ACC112 (cell line): ENCODE results near the gene NRG3.

Experiments used
- H2AFZ ChIP-seq: fragments of 200-600 bp; sonication (generic); one replicate; pipeline ENCODE4 v1.6.0; 2017; ENCODE audit warnings: antibody characterized with exemption, low read length; ENCODE audit not compliant: unreplicated experiment
- H3K27ac ChIP-seq: fragments of 200-600 bp; sonication (generic); 2 replicates; pipeline ENCODE4 v1.5.1; 2014; ENCODE audit warnings: low read depth, mild to moderate bottlenecking, antibody characterized with exemption, low read length, moderate library complexity
- H3K27me3 ChIP-seq: fragments of 200-600 bp; sonication (generic); 2 replicates; pipeline ENCODE4 v1.6.1; 2014; ENCODE audit warnings: mild to moderate bottlenecking, antibody characterized with exemption, low read length, moderate library complexity, mixed read lengths; ENCODE audit not compliant: insufficient read depth
- H3K36me3 ChIP-seq: fragments of 200-600 bp; sonication (generic); 2 replicates; pipeline ENCODE4 v1.6.1; 2016; ENCODE audit warnings: mild to moderate bottlenecking, antibody characterized with exemption, low read length, moderate library complexity, mixed read lengths; ENCODE audit not compliant: insufficient read depth
- H3K4me1 ChIP-seq: fragments of 200-600 bp; sonication (generic); one replicate; pipeline ENCODE4 v1.6.1; 2016; ENCODE audit warnings: low read length, mixed read lengths; ENCODE audit not compliant: insufficient read depth, unreplicated experiment, control insufficient read depth
- H3K4me3 ChIP-seq: fragments of 200-600 bp; sonication (generic); 2 replicates; pipeline ENCODE4 v1.5.1; 2014; ENCODE audit warnings: mild to moderate bottlenecking, low read depth, low read length
- H3K79me2 ChIP-seq: fragments of 200-600 bp; sonication (generic); one replicate; pipeline ENCODE4 v1.6.0; 2016; ENCODE audit warnings: low read length; ENCODE audit not compliant: control insufficient read depth, unreplicated experiment, insufficient read depth

The NRG3 gene

DNA sequence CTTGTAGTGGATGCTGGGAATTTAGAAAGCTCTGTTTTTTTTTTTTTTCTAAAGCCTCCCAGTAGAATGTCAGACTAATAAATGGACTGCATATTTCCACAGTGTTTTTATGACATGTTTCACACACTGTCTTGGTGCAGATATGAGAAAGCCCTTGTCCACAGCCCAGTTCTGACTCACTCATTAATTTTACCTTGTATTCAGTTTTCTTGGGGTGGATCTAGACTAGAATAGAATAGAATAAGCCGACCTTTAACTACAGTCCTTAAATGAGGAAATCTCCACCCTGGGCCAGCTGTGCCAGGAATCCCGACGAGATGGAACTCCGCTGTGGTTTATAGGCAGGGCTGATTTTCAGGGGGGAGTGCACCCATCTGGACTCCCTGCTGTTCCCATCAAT lies 274.7 kb downstream of the NRG3 start:
- no peak overlapping the region for H2AFZ ChIP-seq
- no peak overlapping the region for H3K27ac ChIP-seq
- H3K36me3 ChIP-seq, result no peaks in the 10 kb centered on the region
- H3K4me3 ChIP-seq, result no peak overlapping the region
- no peaks in the 10 kb centered on the region for H3K4me1 ChIP-seq
- no peaks in the 10 kb centered on the region for H3K27me3 ChIP-seq
- no peaks in the 10 kb centered on the region for H3K79me2 ChIP-seq

DNA sequence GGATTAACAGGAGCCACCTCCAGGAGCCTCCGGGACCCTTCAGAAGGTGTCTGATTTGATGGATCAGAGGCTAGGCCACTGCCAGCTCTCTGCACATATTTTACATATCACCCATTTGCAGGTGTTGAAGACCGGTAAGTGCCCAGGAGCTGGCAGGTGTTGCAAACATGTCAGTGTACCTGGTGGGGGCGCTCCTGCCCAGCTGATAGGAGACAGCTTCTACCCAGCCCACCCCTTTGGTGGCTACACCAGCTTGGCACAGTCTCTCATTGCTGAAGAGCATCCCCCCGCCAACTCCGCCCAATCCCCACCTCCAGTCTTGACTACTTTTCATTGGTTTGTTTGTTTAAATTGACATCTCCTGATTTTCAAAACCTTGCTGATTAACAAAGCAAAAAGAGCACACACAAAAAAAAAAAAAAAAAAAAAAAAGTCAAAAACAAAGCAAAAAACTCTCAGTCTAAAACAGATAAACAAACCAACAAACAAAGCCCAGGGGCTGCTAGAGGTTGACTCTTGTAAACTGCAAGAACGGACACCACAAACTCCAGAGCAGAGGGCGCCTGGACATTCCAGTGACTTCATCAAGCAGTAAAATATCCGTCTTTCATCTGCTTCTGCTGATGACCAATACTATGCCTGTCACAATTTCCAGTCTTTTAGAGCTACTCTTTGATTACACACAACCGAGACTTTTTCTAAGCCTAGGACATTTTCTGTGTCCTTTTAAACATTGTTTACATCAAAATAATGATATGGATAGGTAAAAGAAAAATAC lies 275.3 kb downstream of the NRG3 start:
- H2AFZ ChIP-seq, result no peak overlapping the region

DNA sequence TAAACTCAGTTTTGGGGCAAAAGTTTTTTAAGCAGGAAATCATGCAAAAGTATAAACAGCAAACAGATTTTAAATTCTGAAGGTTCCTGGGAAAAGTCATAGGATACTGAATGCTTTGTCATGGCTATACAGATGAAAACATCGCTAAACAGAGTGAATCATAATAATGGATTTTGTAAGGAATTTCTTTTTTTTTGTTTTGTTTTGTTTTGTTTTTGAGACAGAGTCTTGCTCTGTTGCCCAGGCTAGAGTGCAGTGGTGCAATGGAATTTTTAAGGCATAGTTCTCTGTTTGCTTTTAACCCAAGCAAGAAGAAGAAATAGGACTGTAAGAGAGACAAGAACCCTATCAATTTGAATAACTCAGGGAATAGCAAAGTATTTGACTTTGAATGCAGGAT lies 285.3 kb downstream of the NRG3 start:
- Histone ChIP-seq H3K79me2 (no peaks in the 10 kb centered on the region), H3K27ac (no peak overlapping the region), H3K36me3 (no peaks in the 10 kb centered on the region), H2AFZ (no peak overlapping the region), H3K4me3 (no peak overlapping the region), H3K27me3 (no peaks in the 10 kb centered on the region), H3K4me1 (no peaks in the 10 kb centered on the region)

More for the DNA sequence above, 275.3 kb downstream of the NRG3 start:
- H3K79me2 ChIP-seq, result no peaks in the 10 kb centered on the region
- H3K4me1 ChIP-seq, result no peaks in the 10 kb centered on the region
- no peak overlapping the region for H3K4me3 ChIP-seq
- no peaks in the 10 kb centered on the region for H3K27me3 ChIP-seq
- H3K36me3 ChIP-seq, result no peaks in the 10 kb centered on the region
- no peak overlapping the region for H3K27ac ChIP-seq

DNA sequence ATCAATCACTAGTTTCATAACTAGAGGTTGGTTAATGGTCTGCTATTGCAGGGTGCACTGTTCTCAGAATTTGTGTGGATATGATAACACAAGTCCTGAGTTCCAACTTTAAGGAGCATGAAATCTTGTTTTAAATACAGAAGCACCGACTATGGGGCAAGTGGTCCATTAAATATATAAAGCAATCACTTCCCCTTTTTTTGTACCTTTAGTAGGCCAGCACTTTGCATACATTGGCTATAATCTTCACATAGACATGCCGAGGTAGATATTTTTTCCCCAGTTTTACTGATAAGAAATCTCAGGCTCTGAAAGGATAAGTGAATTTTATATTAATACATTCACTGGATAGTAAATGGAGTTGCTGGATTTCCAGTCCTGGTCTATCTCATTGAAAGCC lies 286.3 kb downstream of the NRG3 start:
- Histone ChIP-seq H3K4me1 (no peaks in the 10 kb centered on the region), H3K4me3 (no peak overlapping the region), H3K27me3 (no peaks in the 10 kb centered on the region), H3K79me2 (no peaks in the 10 kb centered on the region), H3K36me3 (no peaks in the 10 kb centered on the region), H2AFZ (no peak overlapping the region), H3K27ac (no peak overlapping the region)

DNA sequence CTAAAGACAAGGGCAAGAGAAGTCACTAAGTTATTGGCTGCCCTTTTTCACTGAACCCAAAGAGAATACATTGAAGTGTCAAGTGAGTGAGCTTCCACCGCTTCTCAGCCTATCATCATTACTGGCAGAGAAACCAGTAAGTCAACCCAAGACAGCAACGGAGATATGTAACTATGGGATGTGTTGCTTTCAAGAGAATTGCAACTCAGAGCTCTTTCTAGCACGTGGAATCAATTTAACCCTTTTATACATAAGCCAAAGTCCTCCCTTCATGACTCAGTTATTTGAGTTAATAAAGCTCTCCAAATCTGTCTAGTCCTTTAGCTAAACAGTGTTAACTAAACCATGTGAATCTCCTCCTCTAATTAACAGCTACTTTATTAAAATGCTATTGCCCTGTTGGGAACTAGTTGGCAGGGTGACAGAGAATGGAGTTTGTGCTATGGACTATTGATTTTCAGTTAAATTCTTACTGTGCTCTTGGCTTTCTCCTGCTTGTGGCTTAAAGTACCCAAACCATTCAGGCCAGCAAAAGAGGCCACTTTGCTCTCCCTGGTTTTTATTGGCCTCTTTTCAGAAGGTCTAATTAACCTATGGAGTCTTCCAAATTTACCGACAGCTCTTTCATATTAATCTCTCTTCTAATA lies 287.7 kb downstream of the NRG3 start:
- Histone ChIP-seq H3K79me2 (no peaks in the 10 kb centered on the region), H2AFZ (no peak overlapping the region), H3K4me3 (no peak overlapping the region), H3K4me1 (no peaks in the 10 kb centered on the region), H3K27me3 (no peaks in the 10 kb centered on the region), H3K36me3 (no peaks in the 10 kb centered on the region), H3K27ac (no peak overlapping the region)

DNA sequence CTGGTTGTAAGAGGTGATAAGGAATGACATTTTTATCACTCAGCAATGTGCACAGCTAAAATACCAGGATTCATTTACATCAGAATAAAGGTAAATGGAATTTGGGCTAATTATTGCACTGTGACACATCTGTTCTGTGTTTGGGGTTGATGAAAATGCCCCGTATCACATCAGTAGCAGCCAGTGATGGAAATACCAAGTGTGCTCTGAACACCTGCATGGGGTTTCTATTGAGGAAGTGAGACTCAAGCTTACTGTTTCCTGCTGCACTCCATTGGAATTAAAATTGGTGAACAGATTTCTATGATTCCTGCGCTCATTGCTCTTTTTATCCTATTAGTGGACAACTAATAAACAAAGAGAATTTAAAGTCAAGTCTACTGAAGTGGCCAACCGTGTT lies 296.9 kb downstream of the NRG3 start:
- H3K27ac ChIP-seq, result no peak overlapping the region
- H2AFZ ChIP-seq, result no peak overlapping the region
- H3K4me1 ChIP-seq, result no peaks in the 10 kb centered on the region
- no peaks in the 10 kb centered on the region for H3K27me3 ChIP-seq
- H3K36me3 ChIP-seq, result no peaks in the 10 kb centered on the region
- H3K4me3 ChIP-seq, result no peak overlapping the region
- no peaks in the 10 kb centered on the region for H3K79me2 ChIP-seq

DNA sequence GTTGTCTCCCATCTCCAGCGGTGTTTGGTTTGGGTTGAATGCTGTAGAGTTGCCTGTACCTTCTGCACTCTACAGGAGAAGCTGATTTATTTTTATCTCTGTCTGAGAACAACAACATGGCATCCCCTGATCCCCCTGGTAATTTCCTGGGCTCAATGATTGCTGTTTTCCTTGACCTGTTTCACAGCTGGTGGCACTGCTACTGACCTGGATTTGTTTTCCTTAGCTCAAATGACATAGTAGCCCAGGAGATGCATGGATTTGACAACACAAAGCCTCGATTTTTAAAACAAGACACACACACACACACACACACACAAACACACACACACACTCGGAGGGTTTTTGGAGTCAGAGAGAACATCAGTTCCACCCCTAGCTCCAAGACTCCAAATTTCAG lies 301.6 kb downstream of the NRG3 start:
- H3K79me2 ChIP-seq, result no peaks in the 10 kb centered on the region
- H3K27ac ChIP-seq, result no peak overlapping the region
- H3K4me1 ChIP-seq, result no peaks in the 10 kb centered on the region
- H3K36me3 ChIP-seq, result no peaks in the 10 kb centered on the region
- no peak overlapping the region for H3K4me3 ChIP-seq
- H2AFZ ChIP-seq, result no peak overlapping the region
- H3K27me3 ChIP-seq, result no peaks in the 10 kb centered on the region

DNA sequence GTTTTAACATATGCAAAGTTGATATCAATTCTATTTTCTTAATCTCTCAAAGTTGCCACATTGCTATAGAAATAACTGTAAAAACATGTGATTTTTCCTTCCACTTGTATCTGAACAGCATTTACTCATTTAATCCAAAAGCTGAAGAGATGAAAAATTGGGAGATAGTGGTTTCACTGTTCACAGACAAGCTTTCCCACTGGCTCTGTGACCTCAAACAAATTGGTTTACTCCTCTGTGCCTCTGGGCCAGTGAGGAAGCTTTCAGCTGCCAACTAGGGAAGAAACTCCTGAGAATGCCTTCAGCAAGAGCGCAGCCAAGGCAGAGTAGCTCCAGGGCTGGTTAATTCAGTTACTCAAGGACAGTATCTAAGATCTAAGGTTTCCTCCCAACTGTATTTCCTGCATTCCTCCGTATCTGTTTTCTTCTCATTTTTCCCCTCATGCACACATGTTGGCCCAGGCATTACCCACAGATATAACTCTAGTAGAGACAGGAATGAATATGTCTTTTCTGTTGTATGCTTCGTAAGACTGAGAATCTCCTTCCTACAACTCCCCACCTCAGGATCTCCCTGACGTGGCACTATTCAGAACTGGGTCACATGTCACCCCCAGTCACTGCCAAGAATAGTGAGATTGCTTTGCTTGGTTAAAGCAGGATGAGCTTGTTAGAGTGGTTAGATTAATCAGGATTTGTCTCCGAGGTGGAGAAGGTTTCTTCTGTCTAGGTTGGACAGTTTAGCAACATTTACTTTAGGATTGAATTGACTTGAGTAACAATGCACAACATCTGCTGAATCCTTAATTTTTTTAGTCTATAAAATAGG lies 315.7 kb downstream of the NRG3 start:
- Histone ChIP-seq H2AFZ (no peak overlapping the region), H3K79me2 (no peaks in the 10 kb centered on the region), H3K27ac (no peak overlapping the region), H3K36me3 (no peaks in the 10 kb centered on the region), H3K4me3 (no peak overlapping the region), H3K4me1 (no peaks in the 10 kb centered on the region), H3K27me3 (no peaks in the 10 kb centered on the region)

DNA sequence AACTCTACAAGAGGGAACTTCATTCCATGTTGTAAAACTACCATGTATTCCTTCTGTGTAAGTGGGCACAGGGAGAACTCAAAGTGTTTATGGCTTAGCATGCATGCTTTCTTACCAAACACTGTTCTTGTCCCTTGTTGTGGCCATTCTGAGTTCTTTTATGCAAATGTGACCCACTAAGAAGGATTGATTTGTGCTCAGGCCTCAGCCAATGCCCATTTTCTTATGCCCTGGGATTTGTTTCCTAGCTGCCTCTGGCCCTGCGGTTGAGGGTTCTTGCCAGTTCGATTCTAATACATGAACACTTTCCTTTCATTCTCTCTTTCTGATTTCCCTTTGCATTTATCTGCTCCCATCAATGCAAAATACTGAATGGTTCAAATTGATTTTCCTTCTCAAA lies 316.7 kb downstream of the NRG3 start:
- H3K27me3 ChIP-seq, result no peaks in the 10 kb centered on the region
- H3K36me3 ChIP-seq, result no peaks in the 10 kb centered on the region
- no peak overlapping the region for H3K4me3 ChIP-seq
- no peaks in the 10 kb centered on the region for H3K4me1 ChIP-seq
- no peak overlapping the region for H2AFZ ChIP-seq
- no peaks in the 10 kb centered on the region for H3K79me2 ChIP-seq
- no peak overlapping the region for H3K27ac ChIP-seq

DNA sequence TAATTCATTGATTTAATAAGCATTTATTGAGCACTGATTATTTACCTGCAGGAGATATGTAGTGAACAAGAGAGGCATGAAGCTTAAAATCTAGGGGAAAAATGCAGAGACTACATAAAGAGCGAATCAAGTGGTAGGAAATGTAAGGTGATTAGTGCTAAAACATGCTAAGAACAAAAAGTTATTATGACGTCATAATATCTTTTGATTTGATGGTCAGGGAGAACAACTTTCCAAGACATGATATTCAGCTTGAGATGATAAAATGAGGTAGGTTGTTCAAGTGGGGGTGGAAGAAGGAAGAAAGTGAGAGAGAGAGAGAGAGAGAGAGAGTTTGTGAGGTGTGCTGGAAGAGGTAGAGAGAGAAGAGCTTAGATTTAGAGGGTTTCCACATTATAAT lies 317.7 kb downstream of the NRG3 start:
- Histone ChIP-seq H3K4me3 (no peak overlapping the region), H3K79me2 (no peaks in the 10 kb centered on the region), H3K27me3 (no peaks in the 10 kb centered on the region), H3K4me1 (no peaks in the 10 kb centered on the region), H3K36me3 (no peaks in the 10 kb centered on the region), H2AFZ (no peak overlapping the region), H3K27ac (no peak overlapping the region)
